Lower leg skin (tissue), 4 donors: ENCODE results near the gene WDR76. TPM values are rescaled to one million over a fixed set of nuclear protein-coding genes. Genes with fewer than 3 reads are reported as not detected.

ENCODE experiments used
- DNase-seq, 2 donors: peaks; one replicate each; pipeline ENCODE4 v3.0.0-alpha.2; 2019; ENCODE audit warnings: low spot score in 2 of 2
- H3K4me3 ChIP-seq: fragments of 200-600 bp; sonication (generic); 2 replicates; pipeline ENCODE4 v1.5.1; 2017; ENCODE audit warnings: mild to moderate bottlenecking, low read depth; ENCODE audit not compliant: poor library complexity, severe bottlenecking
- POLR2A ChIP-seq, 2 donors: fragments of 450-650 bp; IDR thresholded peaks; one replicate each; pipeline ENCODE4 v1.6.1; 2016 to 2017; ENCODE audit warnings: antibody characterized with exemption in 2 of 2, mild to moderate bottlenecking in 1 of 2, moderate library complexity in 1 of 2
- WGBS, 2 donors: methylation state at CpG; one replicate each; pipeline ENCODE4 v1.1.5; 2018; 5-methylcytosine and 5-hydroxymethylcytosine counted together
- intact Hi-C: fragments of 100-400 bp; cut with DNase I; formaldehyde crosslinking; loops from one replicate; pipeline ENCODE4 v1.15.0; 2023; ENCODE audit warnings: low total_unique reads
- total RNA-seq, 4 donors: library from RNA; depleted of rRNA; stranded (reverse); fragments of >200 nt; gene quantifications; one replicate each; pipeline ENCODE4 v1.1.0, GENCODE V29; 2016
- TF ChIP-seq, protein P1 (sequence below), 3 donors: fragments of 450-650 bp; IDR thresholded peaks; one replicate each; pipeline ENCODE4 v1.5.1; 2016; ENCODE audit warnings: antibody characterized with exemption in 3 of 3, mild to moderate bottlenecking in 3 of 3, moderate library complexity in 2 of 3

WDR76 gene
- total RNA-seq, 4 donors from 2014 or later = 3.4 to 7.6 (median 7.1) TPM

DNA sequence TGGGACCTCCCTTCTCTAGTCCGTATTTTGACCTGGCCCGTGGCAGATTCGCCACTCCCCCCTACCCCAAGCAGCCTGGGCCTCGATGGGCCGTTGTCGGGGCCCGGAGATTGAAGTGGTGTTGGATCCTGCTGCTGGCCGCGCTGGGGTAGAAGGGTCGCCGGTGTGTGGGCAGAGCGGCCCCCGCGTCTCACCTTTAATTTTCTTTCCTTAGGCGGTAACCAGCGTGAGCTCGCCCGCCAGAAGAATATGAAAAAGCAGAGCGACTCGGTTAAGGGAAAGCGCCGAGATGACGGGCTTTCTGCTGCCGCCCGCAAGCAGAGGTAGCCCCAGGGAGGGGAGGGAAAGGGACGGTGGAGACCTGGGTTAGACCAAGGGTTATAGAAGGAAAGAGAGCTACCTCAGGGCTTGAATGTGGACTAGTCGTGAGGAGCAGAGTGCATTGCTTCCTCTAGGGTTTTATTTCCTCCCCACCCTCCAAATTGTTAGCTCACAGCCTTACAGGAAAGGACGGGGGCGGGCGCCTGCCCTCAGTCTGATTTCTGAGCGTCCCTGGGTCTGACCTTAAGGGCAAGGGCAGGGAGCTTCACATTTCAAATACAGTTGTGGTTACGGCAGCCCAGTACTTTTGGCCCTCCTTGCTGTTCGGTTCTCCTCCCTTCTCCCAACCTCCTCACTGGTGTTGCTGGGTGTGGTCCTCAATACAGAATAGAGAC lies 33.9 kb upstream of the WDR76 start:
- TF ChIP-seq, protein P1, sequence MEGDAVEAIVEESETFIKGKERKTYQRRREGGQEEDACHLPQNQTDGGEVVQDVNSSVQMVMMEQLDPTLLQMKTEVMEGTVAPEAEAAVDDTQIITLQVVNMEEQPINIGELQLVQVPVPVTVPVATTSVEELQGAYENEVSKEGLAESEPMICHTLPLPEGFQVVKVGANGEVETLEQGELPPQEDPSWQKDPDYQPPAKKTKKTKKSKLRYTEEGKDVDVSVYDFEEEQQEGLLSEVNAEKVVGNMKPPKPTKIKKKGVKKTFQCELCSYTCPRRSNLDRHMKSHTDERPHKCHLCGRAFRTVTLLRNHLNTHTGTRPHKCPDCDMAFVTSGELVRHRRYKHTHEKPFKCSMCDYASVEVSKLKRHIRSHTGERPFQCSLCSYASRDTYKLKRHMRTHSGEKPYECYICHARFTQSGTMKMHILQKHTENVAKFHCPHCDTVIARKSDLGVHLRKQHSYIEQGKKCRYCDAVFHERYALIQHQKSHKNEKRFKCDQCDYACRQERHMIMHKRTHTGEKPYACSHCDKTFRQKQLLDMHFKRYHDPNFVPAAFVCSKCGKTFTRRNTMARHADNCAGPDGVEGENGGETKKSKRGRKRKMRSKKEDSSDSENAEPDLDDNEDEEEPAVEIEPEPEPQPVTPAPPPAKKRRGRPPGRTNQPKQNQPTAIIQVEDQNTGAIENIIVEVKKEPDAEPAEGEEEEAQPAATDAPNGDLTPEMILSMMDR (IDR thresholded peaks at IDR 0.05) = no peak
- no peak for TF ChIP-seq POLR2A (IDR thresholded peaks at IDR 0.05)
- whole genome bisulfite sequencing, 2 donors = 0 to 1% methylated on average over 33 of the region's 33 CpGs
- DNase-seq = peak in 1 of 2 donors; percentile 30
- H3K4me3 ChIP-seq = peak overlapping the region; percentile 95
- intact Hi-C loops = no loop called here

DNA sequence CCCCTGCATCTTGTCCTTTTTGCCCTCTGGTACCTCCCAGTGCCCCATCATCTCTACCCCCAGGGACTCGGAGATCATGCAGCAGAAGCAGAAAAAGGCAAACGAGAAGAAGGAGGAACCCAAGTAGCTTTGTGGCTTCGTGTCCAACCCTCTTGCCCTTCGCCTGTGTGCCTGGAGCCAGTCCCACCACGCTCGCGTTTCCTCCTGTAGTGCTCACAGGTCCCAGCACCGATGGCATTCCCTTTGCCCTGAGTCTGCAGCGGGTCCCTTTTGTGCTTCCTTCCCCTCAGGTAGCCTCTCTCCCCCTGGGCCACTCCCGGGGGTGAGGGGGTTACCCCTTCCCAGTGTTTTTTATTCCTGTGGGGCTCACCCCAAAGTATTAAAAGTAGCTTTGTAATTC lies 33.2 kb upstream of the WDR76 start:
- intact Hi-C loops = no loop called here
- no peak for TF ChIP-seq POLR2A (IDR thresholded peaks at IDR 0.05)
- TF ChIP-seq, protein P1 (IDR thresholded peaks at IDR 0.05) = no peak
- no peak for DNase-seq
- no peak overlapping the region for H3K4me3 ChIP-seq
- 73 to 76% methylated on average over 10 of the region's 10 CpGs for WGBS, 2 donors

- intact Hi-C loops = no loop called here
- H3K4me3 ChIP-seq = no peak overlapping the region
- no peak for DNase-seq
- 80 to 82% methylated on average over 9 of the region's 9 CpGs for whole genome bisulfite sequencing, 2 donors
- TF ChIP-seq, protein P1 (IDR thresholded peaks at IDR 0.05) = no peak
- TF ChIP-seq POLR2A (IDR thresholded peaks at IDR 0.05) = no peak
Observed at GRCh38 chr15:43794269-43795037, 32.3 kb upstream of the WDR76 start.

GRCh38 chr15:43795197-43795596 lies 31.6 kb upstream of the WDR76 start:
- no peak for TF ChIP-seq POLR2A (IDR thresholded peaks at IDR 0.05)
- TF ChIP-seq, protein P1 (IDR thresholded peaks at IDR 0.05) = no peak
- 84 to 96% methylated on average over 2 of the region's 2 CpGs for WGBS, 2 donors
- no peak overlapping the region for H3K4me3 ChIP-seq
- intact Hi-C loops = no loop called here
- no peak for DNase-seq

- intact Hi-C loops = no loop called here
- no peak overlapping the region for H3K4me3 ChIP-seq
- no peak for TF ChIP-seq POLR2A (IDR thresholded peaks at IDR 0.05)
- TF ChIP-seq, protein P1 (IDR thresholded peaks at IDR 0.05) = no peak
- no peak for DNase-seq
Observed at GRCh38 chr15:43795997-43796396, 30.8 kb upstream of the WDR76 start.
